NT2/D1 (cell line): Measurements from ENCODE around the gene CDC42SE2.

Source experiments
- YY1 ChIP-seq: IDR thresholded peaks from 2 replicates; pipeline ENCODE4 v1.6.1; 2011; ENCODE audit not compliant: insufficient read length, insufficient read depth
- ZNF274 ChIP-seq: IDR thresholded peaks from 2 replicates; pipeline ENCODE4 v1.6.1; 2011; ENCODE audit warnings: mild to moderate bottlenecking, low read depth, low read length

DNA sequence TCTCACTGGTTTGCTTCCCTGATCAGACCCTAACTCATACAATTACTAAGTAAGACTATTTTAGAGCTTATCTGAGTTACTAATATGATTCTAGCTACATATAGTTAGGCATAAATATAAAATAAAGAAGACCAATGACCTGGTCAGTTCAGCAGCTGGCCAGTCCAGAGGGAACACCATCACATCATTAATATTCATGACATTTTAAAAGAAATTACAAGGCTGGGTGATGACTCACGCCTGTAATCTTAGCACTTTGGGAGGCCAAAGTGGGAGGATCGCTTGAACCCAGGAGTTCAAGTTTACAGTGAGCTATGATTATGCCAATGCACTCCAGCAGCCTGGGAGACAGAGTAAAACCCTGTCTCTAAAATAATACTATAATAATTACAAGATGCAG, 37.0 kb upstream of the CDC42SE2 start:
- no peak for TF ChIP-seq ZNF274
- no peak for TF ChIP-seq YY1
